OCI-LY3 (cell line): Measurements from ENCODE around the gene MDGA2.

Experiments used
- EZH2phosphoT487 ChIP-seq: fragments of 200-600 bp; shearing (Covaris generic); IDR thresholded peaks from 2 replicates; pipeline ENCODE4 v1.6.1; 2018; ENCODE audit warnings: antibody characterized with exemption, mixed run types, low read depth
- TF ChIP-seq, protein P1 (sequence below): fragments of 200-600, 300-600 bp; sonication (generic); IDR thresholded peaks from 2 replicates; pipeline ENCODE4 v1.5.1; 2014; ENCODE audit warnings: antibody characterized with exemption, low read length, low read depth

- TF ChIP-seq EZH2phosphoT487: no peak
- TF ChIP-seq, protein P1, sequence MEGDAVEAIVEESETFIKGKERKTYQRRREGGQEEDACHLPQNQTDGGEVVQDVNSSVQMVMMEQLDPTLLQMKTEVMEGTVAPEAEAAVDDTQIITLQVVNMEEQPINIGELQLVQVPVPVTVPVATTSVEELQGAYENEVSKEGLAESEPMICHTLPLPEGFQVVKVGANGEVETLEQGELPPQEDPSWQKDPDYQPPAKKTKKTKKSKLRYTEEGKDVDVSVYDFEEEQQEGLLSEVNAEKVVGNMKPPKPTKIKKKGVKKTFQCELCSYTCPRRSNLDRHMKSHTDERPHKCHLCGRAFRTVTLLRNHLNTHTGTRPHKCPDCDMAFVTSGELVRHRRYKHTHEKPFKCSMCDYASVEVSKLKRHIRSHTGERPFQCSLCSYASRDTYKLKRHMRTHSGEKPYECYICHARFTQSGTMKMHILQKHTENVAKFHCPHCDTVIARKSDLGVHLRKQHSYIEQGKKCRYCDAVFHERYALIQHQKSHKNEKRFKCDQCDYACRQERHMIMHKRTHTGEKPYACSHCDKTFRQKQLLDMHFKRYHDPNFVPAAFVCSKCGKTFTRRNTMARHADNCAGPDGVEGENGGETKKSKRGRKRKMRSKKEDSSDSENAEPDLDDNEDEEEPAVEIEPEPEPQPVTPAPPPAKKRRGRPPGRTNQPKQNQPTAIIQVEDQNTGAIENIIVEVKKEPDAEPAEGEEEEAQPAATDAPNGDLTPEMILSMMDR: no peak
Measured at GRCh38 chr14:47626151-47627035, 49.0 kb downstream of the MDGA2 start.
